GM23248 (cell line): ENCODE data around the gene ARID1B.
"Not testable (repeated sequence)": the region's sequence is repeated elsewhere in the genome, so short reads cannot be mapped to it uniquely, and the experiment has no call there.

Experiments used
- EZH2 ChIP-seq: fragments of 200-600 bp; sonication (generic); IDR thresholded peaks from 2 replicates; pipeline ENCODE4 v1.6.1; 2018; ENCODE audit warnings: antibody characterized with exemption, mild to moderate bottlenecking; ENCODE audit not compliant: insufficient read depth, poor library complexity, severe bottlenecking
- EZH2phosphoT487 ChIP-seq: fragments of 200-600 bp; sonication (generic); IDR thresholded peaks from 2 replicates; pipeline ENCODE4 v1.6.1; 2018; ENCODE audit warnings: antibody characterized with exemption, moderate library complexity, mild to moderate bottlenecking, low read depth; ENCODE audit not compliant: insufficient read depth

- not testable (repeated sequence) for TF ChIP-seq EZH2, EZH2phosphoT487
Observed at GRCh38 chr6:157039639-157040038, 262.5 kb downstream of the ARID1B start.
